ENCODE measurements around the gene S1PR5.

GRCh38 chr19:10553943-10554381 lies 36.7 kb upstream of the S1PR5 start:
- no peak for TF ChIP-seq CTCF (optimal IDR thresholded peaks at IDR 0.05 in 1 of 3, IDR thresholded peaks at IDR 0.05 in 1 of 3, conservative IDR thresholded peaks at IDR 0.05 in 1 of 3; ENCODE audit: extremely low read depth in 1 of 3, insufficient read depth in 2 of 3, low read length in 3 of 3)
- no peak for TF ChIP-seq EZH2 (IDR thresholded peaks at IDR 0.05; ENCODE audit: low read length)
